Activated naive CD4-positive, alpha-beta T cell treated with anti-CD3 and anti-CD28 coated beads, Interleukin-2, amount 10 ng/mL, durations not matched to agents 7 days and 5 days (primary cell): Measurements from ENCODE around the gene HHIP.
"Not testable (repeated sequence)": the region's sequence is repeated elsewhere in the genome, so short reads cannot be mapped to it uniquely, and the experiment has no call there.

ENCODE experiments used
- CTCF ChIA-PET: fragments of 350-600 bp; sonication (Branson Sonifier 250); formaldehyde crosslinking; loops from one replicate; lab custom pipeline; 2021; ENCODE audit warnings: antibody characterized with exemption; lab: Charles Lee
- DNase-seq: peaks from one replicate; pipeline ENCODE4 v3.0.0-alpha.2; 2020
- H3K27ac Mint-ChIP-seq: one replicate; pipeline ENCODE4 v1.8.0; 2021; ENCODE audit warnings: mild to moderate bottlenecking, moderate library complexity, mixed read lengths
- H3K27me3 Mint-ChIP-seq: one replicate; pipeline ENCODE4 v1.8.0; 2021; ENCODE audit warnings: mild to moderate bottlenecking, mixed read lengths
- H3K36me3 Mint-ChIP-seq: one replicate; pipeline ENCODE4 v1.8.0; 2021; ENCODE audit warnings: mixed read lengths
- H3K4me1 Mint-ChIP-seq: one replicate; pipeline ENCODE4 v1.8.0; 2021; ENCODE audit warnings: mixed read lengths
- H3K4me3 Mint-ChIP-seq: one replicate; pipeline ENCODE4 v1.8.0; 2021; ENCODE audit warnings: mild to moderate bottlenecking, moderate library complexity, mixed read lengths
- H3K9me3 Mint-ChIP-seq: one replicate; pipeline ENCODE4 v1.8.0; 2021; ENCODE audit warnings: mixed read lengths

Gene HHIP

GRCh38 chr4:144791933-144792332 is 146.0 kb downstream of the HHIP start:
- CTCF ChIA-PET, H3K27ac Mint-ChIP-seq, H3K9me3 Mint-ChIP-seq: not testable (repeated sequence)

More at GRCh38 chr4:144791933-144792332, 146.0 kb downstream of the HHIP start:
- not testable (repeated sequence) for H3K27me3 Mint-ChIP-seq, H3K36me3 Mint-ChIP-seq, H3K4me3 Mint-ChIP-seq, H3K4me1 Mint-ChIP-seq, DNase-seq
